NCI-H146 (cell line): ENCODE results near the gene ANO9.
"Not testable (repeated sequence)": the region's sequence is repeated elsewhere in the genome, so short reads cannot be mapped to it uniquely, and the experiment has no call there.

Source experiments
- DNase-seq: peaks from one replicate; lab custom pipeline; 2025; lab: John Stamatoyannopoulos, UW

Gene ANO9

GRCh38 chr11:416051-416756 lies 25.6 kb downstream of the ANO9 start:
- DNase-seq: peak; percentile 37

DNA sequence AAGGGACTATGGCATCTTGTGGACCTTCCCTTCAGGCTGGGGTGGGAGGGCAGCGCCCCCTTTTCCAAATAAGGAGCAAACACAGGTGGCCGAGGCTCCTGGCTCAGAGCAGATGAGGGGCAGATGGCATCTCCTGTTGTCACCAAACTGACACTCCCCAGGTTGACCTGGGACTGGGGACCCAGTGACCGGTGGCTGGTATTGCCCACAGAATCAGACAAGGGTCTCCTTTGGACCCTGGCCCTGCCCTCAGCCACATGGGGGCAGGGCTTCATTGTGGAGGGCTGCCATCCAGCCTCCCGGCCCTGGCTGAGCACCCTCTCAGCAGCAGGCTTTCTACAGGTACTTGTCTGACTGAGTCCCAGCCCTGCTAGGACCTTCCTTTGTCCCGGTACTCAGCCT lies 26.2 kb downstream of the ANO9 start:
- DNase-seq: no peak

GRCh38 chr11:414318-414857 lies 27.4 kb downstream of the ANO9 start:
- no peak for DNase-seq

GRCh38 chr11:413120-414081 lies 28.4 kb downstream of the ANO9 start:
- no peak for DNase-seq

DNA sequence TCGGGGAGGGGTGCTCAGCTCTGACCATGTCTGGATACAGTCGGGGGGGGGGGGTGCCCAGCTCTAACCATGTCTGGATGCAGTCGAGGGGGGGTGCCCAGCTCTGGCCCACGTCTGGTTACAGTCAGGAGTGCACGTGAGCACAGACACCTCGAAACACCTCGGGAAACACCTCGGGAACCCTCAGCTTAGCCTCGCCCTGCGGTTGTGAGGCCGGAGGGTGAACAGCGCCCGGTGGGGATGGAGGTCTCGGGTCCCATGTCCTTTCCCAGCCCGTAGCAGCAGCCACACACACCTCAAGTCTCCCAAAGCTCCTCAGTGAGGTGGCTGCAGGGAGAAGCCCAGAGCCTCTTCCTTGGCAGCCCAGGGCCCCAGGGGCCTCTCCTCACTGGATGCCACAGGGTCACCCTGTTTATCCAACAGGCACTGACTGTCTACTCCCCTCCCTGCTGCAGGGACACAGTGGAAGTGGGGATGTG lies 29.1 kb downstream of the ANO9 start:
- DNase-seq: no peak

DNA sequence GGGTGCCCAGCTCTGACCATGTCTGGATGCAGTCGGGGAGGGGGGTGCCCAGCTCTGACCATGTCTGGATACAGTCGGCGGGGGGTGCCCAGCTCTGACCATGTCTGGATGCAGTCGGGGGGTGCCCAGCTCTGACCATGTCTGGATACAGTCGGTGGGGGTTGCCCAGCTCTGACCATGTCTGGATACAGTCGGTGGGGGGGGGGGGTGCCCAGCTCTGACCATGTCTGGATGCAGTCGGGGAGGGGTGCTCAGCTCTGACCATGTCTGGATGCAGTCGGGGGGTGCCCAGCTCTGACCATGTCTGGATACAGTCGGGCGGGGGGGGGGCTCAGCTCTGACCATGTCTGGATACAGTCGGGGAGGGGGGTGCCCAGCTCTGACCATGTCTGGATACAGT lies 30.3 kb downstream of the ANO9 start:
- not testable (repeated sequence) for DNase-seq

- not testable (repeated sequence) for DNase-seq
Observed at GRCh38 chr11:410711-411110, 31.1 kb downstream of the ANO9 start.

DNA sequence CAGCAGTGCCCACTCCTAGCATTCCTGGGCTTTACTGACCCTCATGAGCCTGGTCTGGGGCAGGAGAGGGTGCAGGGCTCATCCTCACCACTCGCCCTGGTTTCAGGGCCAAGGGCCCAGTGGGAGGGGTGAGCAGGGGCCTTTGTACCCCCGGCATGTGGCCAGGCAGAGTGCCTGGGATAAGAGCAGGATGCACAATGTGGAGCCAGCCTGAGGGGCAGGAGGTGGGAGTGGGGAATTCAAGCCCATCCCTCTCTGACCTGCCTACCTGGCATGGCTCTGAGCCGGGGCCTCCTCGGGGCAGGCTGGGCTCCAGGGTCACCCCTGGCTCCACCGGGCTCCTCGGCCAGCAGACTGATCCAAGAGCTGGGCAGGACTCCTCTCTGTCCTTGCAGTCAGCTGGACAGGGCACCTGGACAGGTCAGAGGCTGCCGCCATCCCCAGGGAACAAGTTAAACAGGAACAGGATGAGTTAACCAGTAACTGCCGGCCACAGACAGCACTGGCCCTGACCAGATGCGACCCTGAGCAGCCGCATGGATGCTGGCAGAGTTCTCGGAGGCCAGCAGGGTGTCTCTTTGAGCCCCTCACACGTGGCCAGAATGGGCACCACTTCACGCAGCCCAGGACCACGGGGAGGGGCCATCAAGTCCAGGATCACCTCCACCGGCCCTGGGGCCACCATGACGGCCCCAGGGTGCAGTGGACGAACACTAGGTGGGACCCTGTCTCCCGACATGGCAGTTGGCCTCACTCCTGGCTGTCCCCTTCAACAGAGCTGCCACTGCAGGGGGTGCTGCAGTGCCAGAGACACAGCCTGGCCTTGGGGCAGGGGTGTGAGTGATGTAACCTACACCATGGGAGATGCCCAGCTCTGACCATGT lies 32.0 kb downstream of the ANO9 start:
- no peak for DNase-seq

GRCh38 chr11:409008-409599 lies 32.7 kb downstream of the ANO9 start:
- DNase-seq: no peak

GRCh38 chr11:408154-409007 lies 33.4 kb downstream of the ANO9 start:
- DNase-seq: no peak

DNA sequence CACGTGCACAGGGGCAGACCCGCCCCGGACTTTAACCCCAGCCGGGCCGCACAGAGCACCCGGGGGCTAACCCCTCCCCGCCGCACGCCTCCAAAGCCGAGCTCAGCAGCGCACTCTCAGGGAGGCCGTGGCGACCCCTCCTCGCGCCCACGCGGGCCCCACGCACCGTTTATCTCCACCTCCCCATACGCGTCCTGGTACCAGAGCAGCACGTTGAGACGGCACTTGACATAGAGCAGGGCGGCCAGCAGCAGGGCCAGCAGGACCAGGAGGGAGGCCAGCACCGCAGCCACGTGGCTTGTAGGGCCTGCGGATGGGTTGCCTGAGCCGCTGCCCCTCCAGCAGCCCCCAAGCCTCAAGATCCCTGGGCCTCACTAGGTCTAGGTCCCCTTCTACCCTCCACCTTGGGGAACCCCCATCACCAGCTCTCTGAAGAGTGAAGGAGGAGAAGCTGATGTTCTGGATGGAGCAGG lies 34.1 kb downstream of the ANO9 start:
- no peak for DNase-seq

GRCh38 chr11:406796-407650 lies 34.8 kb downstream of the ANO9 start:
- DNase-seq: no peak

DNA sequence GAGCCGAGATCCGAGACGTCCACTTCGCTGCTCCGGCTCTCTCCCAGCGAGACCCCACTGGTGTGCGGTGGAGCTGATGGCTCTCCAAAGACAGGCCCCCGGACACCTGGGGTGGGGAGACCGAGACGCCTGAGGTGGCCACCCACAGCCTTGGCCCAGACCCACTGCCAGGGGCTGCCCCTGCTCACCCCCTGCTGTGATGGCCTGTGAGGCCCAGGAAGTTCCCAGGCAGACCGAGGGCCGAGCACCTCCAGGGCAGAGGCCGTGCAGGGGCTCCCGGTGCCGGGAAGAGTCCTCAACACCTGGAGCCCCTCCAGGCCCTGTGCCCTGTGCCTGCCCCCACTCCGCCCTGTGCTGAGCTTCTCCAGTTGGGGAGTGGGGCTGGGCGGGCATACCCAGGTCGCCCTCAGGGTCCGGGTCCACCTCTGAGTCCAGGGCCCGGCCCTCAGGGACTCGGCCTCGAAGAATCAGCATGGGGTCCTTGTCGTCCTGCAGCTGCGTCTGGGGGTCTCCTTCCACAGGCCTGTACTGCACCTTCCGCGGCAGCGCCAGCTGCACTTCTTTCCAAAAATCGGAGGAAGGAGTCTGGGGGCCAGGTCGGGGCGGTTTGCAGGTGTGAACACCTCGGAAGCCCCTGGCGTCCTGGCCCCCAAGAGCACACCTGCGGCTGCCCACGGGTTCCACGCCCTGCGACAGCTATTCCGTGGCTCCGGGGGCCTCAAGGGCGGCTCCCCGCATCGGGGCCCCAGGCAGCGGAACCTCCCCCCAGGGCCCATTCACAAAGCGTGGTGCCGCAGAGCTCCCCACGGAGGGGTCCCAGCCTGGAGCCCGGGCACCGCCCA lies 35.6 kb downstream of the ANO9 start:
- DNase-seq: no peak

DNA sequence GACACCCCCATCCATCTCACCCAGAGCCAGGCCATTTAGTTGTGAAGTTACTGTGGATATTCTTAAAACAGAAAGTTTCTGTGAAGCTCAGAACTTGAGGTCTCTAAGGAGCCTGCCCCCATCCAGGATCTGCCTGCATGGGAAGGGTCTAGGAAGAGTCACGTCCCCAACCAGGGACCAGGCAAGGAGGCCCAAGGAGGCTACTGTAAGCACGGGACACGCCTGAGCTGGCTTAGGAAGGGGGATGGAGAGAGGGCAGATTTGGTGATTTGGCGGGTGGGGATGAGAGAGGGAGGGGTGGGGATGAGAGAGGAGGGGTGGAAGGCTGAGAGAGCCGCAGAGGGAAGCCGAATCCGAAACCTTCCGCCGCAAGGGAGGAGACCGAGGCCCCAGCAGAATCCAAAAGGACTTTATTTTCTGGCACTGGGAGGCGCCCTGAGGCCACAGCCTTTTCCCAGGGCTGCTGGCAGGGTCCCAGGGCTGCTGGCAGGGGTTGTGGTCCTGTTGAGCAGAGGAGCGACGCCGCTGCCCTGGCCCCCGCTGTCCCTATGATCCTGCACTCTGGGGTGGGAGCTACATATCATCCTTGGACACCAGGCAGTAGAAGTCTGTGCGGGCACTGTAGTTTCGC lies 36.4 kb downstream of the ANO9 start:
- no peak for DNase-seq

GRCh38 chr11:404551-405264 lies 37.1 kb downstream of the ANO9 start:
- no peak for DNase-seq

DNA sequence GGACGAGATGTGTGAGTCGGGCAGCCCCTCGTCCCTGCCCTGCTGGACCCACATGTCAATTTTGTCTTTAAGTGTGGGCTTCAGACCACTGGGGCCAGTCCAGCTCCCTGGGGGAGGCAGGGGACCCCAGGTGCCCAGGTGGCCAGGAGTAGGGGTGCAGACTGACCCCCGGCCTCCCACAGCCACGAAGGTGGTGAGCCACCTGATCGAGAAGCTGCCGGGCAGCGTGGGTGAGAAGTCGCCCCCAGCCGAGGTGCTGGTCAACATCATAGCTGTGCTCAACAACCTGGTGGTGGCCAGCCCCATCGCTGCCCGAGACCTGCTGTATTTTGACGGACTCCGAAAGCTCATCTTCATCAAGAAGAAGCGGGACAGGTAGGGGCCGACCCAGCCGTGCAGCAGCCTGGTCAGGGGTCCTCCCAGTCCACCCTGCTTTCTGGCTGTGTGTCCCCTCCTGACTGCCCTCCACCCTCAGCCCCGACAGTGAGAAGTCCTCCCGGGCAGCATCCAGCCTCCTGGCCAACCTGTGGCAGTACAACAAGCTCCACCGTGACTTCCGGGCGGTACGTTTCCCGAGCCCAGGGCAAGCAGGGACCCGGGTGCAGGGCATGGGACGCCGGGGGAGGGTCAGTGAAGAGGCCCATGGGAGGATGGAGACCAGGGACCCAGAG lies 37.9 kb downstream of the ANO9 start:
- no peak for DNase-seq
